Measurements from ENCODE around the gene KAT8.
"Not testable (repeated sequence)": the region's sequence is repeated elsewhere in the genome, so short reads cannot be mapped to it uniquely, and the experiment has no call there.

KAT8 gene

DNA sequence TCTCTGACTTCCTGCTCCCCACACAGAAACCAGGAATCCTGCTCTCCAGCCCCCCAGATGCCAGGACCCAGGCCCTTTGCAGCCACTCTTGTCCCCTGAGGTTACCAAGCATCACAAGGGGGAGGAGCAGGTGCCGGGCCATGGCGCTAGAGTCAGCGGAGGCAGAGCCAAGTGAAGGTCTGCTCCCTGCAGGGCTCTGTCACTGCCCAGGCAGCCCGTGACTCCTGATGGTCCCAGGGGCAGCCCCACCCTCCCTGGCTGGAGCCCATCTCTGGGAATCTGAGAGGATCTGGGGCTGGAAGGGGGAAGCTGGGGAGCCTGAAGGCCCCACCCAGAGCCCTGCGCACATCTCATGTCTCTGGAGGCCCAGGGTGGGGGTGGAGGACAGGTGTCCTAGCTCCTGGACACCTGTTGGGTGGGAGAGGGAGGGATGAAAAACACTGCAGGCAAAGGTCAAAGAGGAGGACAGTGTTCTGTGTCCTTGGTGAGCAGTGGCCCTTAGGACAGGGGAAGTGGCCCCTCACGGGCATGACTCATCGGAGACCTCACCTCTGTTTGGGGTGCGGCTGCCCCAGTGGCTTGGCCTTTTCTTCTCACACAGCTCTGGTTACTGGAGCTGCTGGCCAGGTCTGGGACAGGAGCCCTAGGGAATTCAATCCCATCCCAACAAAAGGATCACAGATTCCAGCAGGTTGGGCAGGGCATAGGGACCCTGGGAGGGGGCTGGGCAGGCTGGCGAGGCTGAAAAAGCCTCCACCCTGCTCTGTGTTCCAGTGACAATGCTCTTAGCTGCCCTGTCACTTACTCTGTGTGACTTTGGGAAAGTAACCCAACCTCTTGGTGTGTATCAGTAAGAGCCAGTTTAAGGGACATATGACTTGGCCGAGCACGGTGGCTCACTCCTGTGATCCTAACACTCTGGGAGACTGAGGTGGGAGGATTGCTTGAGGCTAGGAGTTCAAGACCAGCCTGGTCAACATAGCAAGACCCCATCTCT, 32.7 kb downstream of the KAT8 start, which contains the start of gene PRSS36:
Gene PRSS36, minus strand, starts transcription at position 173 of the 997 bp plus-strand sequence. Its CDS starts 31 bp downstream, at position 142.
- DNase-seq, result no peak

DNA sequence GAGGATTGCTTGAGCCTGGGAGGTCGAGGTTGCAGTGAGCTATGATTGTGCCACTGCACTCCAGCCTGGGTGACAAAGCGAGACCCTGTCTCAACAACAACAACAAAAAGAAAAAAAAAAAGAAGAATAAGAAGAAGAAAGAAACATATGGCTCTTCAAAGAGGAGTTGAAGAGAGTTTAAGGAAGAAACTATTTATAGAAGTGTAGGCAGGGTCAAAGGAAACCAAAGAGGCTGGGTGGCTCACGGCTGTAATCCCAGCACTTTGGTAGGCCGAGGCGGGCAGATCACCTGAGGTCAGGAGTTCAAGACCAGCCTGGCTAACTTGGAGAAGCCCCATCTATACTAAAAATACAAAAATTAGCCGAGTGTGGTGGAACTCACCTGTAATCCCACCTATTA, 33.5 kb downstream of the KAT8 start:
- DNase-seq, result not testable (repeated sequence)

DNA sequence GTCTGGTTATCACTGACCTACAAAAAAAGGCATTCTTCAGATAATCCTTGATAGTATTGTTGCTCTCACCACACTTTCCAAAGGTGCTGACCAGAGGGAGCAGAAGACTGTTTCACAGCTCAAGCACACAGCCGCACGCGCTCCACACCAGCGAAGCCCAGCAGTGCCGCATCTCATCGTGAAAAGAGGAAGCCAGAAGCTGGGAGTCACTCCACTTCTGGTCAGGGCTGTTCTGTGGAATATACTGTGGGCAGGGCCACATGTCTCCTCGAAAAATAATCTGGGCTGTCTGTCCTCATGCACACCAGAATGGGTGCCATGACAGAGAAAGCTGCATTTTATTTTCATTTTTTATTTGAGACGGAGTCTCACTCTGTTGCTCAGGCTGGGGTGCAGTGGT, 39.7 kb downstream of the KAT8 start:
- DNase-seq, result peak in 1 of 2 donors; percentile 40

DNA sequence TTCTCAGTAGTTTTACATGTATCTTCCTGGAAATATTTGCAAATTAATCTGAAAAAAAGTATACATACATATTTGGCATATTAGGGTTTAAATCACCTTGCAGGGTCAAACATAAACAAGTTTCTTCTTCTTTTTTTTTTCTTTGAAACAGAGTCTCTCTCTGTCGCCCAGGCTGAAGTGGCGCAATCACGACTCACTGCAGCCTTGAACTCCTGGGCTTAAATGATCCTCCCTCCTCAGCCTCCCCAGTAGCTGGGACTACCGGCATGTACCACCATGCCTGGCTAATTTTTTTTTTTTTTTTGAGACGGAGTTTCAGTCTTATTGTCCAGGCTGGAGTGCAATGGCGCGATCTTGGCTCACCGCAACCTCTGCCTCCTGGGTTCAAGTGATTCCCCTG, 49.9 kb downstream of the KAT8 start:
- DNase-seq, result no peak

- no peak for DNase-seq
Observed at GRCh38 chr16:31168848-31169247, 51.4 kb downstream of the KAT8 start.

DNA sequence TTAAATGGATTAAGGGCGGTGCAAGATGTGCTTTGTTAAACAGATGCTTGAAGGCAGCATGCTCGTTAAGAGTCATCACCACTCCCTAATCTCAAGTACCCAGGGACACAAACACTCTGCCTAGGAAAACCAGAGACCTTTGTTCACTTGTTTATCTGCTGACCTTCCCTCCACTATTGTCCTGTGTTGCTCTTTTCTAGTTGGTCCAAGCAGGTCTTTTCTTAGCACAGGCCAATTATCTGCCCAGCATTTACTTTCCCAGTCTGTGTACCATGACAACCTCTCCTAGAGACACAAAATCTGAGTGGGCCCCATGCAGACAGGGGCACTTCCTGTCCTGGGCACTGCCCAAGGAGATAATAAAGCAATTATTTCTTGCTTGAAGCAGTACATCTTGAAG, 52.6 kb downstream of the KAT8 start:
- not testable (repeated sequence) for DNase-seq

GRCh38 chr16:31177136-31177535, 59.7 kb downstream of the KAT8 start:
- DNase-seq, result peak; percentile 33 to 60

DNA sequence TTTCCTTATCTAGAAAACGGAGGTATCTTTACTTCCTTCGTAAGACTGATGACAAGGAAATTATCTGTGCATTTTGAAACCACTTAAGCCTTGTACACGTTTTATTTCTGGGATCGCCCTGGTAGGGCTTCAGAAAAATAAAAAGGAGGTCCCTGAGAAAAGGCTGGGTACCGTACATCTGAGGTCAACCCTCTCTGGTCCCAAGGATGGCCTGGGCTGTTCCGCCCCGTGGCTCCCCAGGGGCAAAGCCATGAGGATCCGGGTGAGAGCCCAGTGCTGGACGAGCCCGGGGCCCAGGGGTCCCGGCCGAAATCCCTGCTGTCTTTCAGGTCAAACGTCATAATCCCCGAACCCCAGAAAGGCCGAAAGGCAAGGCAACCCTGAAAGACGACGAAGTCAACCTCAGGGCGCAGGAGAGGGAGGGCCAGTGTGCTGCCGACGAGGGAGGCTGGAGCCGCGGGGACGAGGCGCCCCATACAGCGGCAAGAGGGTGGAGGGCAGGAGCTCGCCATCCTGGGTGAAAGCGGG, 61.8 kb downstream of the KAT8 start:
- DNase-seq, result no peak

- DNase-seq, result peak; percentile 90 to 93
Observed at GRCh38 chr16:31179747-31180459, 62.4 kb downstream of the KAT8 start, which contains the start of gene FUS. TSS of gene FUS (plus strand) at chr16:31180139. CDS start at chr16:31180215, 76 bp downstream.

All from CD4-positive, alpha-beta T cell treated with Interleukin-1 beta for 1 hour (primary cell).